ENCODE results near the gene DLG2. TPM values are rescaled to one million over a fixed set of nuclear protein-coding genes. Genes with fewer than 3 reads are reported as not detected.

Gene DLG2
- total RNA-seq, 1 experiment from 2014 or later = 17.5 TPM

- TF ChIP-seq ARID4B (CRISPR knock-in tag; IDR thresholded peaks at IDR 0.05; ENCODE audit: borderline replicate concordance) (no peak), SMAD4 (CRISPR knock-in tag; IDR thresholded peaks at IDR 0.05) (no peak)
Measured at GRCh38 chr11:85438328-85438727, 188.8 kb downstream of the DLG2 start (continued).

GRCh38 chr11:85431319-85431718 is 195.8 kb downstream of the DLG2 start:
- ATAC-seq = no peak
- Mint-ChIP-seq H3K27ac (no peak overlapping the region), H3K27me3 (ENCODE audit: low read depth) (no peaks in the 10 kb centered on the region; the same call in none of the 2 replicates), H3K4me3 (no peak overlapping the region), H3K36me3 (peaks cover 29% of the 10 kb centered on the region), H3K4me1 (no peaks in the 10 kb centered on the region; the same call in 1 of the 2 replicates), H3K9me3 (peaks cover 62% of the 10 kb centered on the region)
- DNase-seq (ENCODE audit: low spot score) = no peak
- ChIA-PET POLR2A (no interaction called here), CTCF (no interaction called here)
- no peak for TF ChIP-seq NR3C1 (CRISPR knock-in tag; conservative IDR thresholded peaks at IDR 0.05; ENCODE audit: low read depth)
- TF ChIP-seq ZNF532 (CRISPR knock-in tag; IDR thresholded peaks at IDR 0.05; ENCODE audit: borderline replicate concordance) = no peak
- no peak for TF ChIP-seq MYBL2 (CRISPR knock-in tag; IDR thresholded peaks at IDR 0.05)
- no peak for TF ChIP-seq ZNF121 (CRISPR knock-in tag; IDR thresholded peaks at IDR 0.05)
- TF ChIP-seq ETV6 (CRISPR knock-in tag; IDR thresholded peaks at IDR 0.05) = no peak
- no peak for TF ChIP-seq FOXJ3 (CRISPR knock-in tag; IDR thresholded peaks at IDR 0.05; ENCODE audit: borderline replicate concordance)
- TF ChIP-seq, protein P1, sequence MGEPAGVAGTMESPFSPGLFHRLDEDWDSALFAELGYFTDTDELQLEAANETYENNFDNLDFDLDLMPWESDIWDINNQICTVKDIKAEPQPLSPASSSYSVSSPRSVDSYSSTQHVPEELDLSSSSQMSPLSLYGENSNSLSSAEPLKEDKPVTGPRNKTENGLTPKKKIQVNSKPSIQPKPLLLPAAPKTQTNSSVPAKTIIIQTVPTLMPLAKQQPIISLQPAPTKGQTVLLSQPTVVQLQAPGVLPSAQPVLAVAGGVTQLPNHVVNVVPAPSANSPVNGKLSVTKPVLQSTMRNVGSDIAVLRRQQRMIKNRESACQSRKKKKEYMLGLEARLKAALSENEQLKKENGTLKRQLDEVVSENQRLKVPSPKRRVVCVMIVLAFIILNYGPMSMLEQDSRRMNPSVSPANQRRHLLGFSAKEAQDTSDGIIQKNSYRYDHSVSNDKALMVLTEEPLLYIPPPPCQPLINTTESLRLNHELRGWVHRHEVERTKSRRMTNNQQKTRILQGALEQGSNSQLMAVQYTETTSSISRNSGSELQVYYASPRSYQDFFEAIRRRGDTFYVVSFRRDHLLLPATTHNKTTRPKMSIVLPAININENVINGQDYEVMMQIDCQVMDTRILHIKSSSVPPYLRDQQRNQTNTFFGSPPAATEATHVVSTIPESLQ (CRISPR knock-in tag; IDR thresholded peaks at IDR 0.05) = no peak
- TF ChIP-seq RELA (CRISPR knock-in tag; IDR thresholded peaks at IDR 0.05; ENCODE audit: borderline replicate concordance) = no peak
- TF ChIP-seq ZNF396 (CRISPR knock-in tag; IDR thresholded peaks at IDR 0.05; ENCODE audit: borderline replicate concordance) = no peak
- no peak for TF ChIP-seq OVOL2 (CRISPR knock-in tag; IDR thresholded peaks at IDR 0.05; ENCODE audit: borderline replicate concordance)
- TF ChIP-seq TP53 (CRISPR knock-in tag; IDR thresholded peaks at IDR 0.05) = no peak
- no peak for TF ChIP-seq ARID4B (CRISPR knock-in tag; IDR thresholded peaks at IDR 0.05; ENCODE audit: borderline replicate concordance)
- no peak for TF ChIP-seq CREB1 (CRISPR knock-in tag; IDR thresholded peaks at IDR 0.05)
- TF ChIP-seq GTF2I (CRISPR knock-in tag; conservative IDR thresholded peaks at IDR 0.05) = no peak
- TF ChIP-seq ZNF671 (CRISPR knock-in tag; IDR thresholded peaks at IDR 0.05) = no peak
- TF ChIP-seq ZNF138 (CRISPR knock-in tag; conservative IDR thresholded peaks at IDR 0.05) = no peak
- TF ChIP-seq HMGA2 (CRISPR knock-in tag; IDR thresholded peaks at IDR 0.05) = no peak
- no peak for TF ChIP-seq USF2 (CRISPR knock-in tag; IDR thresholded peaks at IDR 0.05)
- no peak for TF ChIP-seq GABPB1 (CRISPR knock-in tag; IDR thresholded peaks at IDR 0.05)

All from WTC11 (cell line).